A549 (cell line): ENCODE results near the gene CHRNB1.

Experiments
- CHD2 ChIP-seq: fragments of 150-350 bp; IDR thresholded peaks from 2 replicates; pipeline ENCODE4 v1.6.1; 2014; ENCODE audit warnings: low read length; ENCODE audit not compliant: partially characterized antibody
- CTCF ChIP-seq: fragments of >200 bp; sonication (Bioruptor Twin); formaldehyde crosslinking; IDR thresholded peaks from 3 replicates; pipeline ENCODE4 v1.5.1; 2016
- JUNB ChIP-seq: fragments of >200 bp; sonication (Bioruptor Twin); formaldehyde crosslinking; IDR thresholded peaks from 2 replicates; pipeline ENCODE4 v1.6.1; 2016
- MAZ ChIP-seq: fragments of 150-350 bp; IDR thresholded peaks from 2 replicates; pipeline ENCODE4 v1.6.1; 2014; ENCODE audit warnings: antibody characterized with exemption, low read depth, low read length, borderline replicate concordance
- PHF8 ChIP-seq: fragments of 200-600 bp; sonication (generic); IDR thresholded peaks from 2 replicates; pipeline ENCODE4 v1.6.1; 2016; ENCODE audit warnings: low read depth, mild to moderate bottlenecking, antibody characterized with exemption, moderate library complexity, borderline replicate concordance
- POLR2A ChIP-seq: IDR thresholded peaks from 2 replicates; pipeline ENCODE4 v1.6.1; 2012; ENCODE audit warnings: mild to moderate bottlenecking, low read length
- RNF2 ChIP-seq: fragments of 200-600 bp; sonication (generic); IDR thresholded peaks from 2 replicates; pipeline ENCODE4 v1.6.1; 2016; ENCODE audit warnings: low read depth, mild to moderate bottlenecking, antibody characterized with exemption, moderate library complexity, borderline replicate concordance
- SMC3 ChIP-seq: fragments of >200 bp; sonication (Bioruptor Twin); formaldehyde crosslinking; IDR thresholded peaks from 3 replicates; pipeline ENCODE4 v1.6.1; 2018; ENCODE audit warnings: inconsistent platforms

- TF ChIP-seq RNF2 (no peak), SMC3 (no peak), CTCF (no peak), PHF8 (no peak), MAZ (no peak), CHD2 (no peak), POLR2A (no peak), JUNB (no peak)
Measured at GRCh38 chr17:7405350-7406234, 39.3 kb upstream of the CHRNB1 start.
